ENCODE results near the gene SYNGR1.

The SYNGR1 gene

GRCh38 chr22:39419911-39420310 lies 70.1 kb downstream of the SYNGR1 start:
- Histone ChIP-seq H3K27ac (no peak overlapping the region), H3K36me3 (peaks cover 97% of the 10 kb centered on the region), H3K27me3 (no peaks in the 10 kb centered on the region), H3K9me3 (no peaks in the 10 kb centered on the region), H3K4me1 (ENCODE audit: control insufficient read depth in 1 of 2, insufficient read depth in 1 of 2, low read depth in 1 of 2, low read length in 1 of 2) (no peaks in the 10 kb centered on the region), H3K4me3 (ENCODE audit: low read depth in 1 of 2, low read length in 1 of 2) (no peak overlapping the region)
- TF ChIP-seq CTCF (IDR thresholded peaks at IDR 0.05) = no peak

GRCh38 chr22:39421691-39422090 lies 71.9 kb downstream of the SYNGR1 start:
- Histone ChIP-seq H3K4me1 (ENCODE audit: control insufficient read depth in 1 of 2, insufficient read depth in 1 of 2, low read depth in 1 of 2, low read length in 1 of 2) (no peaks in the 10 kb centered on the region), H3K27me3 (no peaks in the 10 kb centered on the region), H3K4me3 (ENCODE audit: low read depth in 1 of 2, low read length in 1 of 2) (no peak overlapping the region), H3K36me3 (peaks cover 89% of the 10 kb centered on the region), H3K27ac (no peak overlapping the region), H3K9me3 (no peaks in the 10 kb centered on the region)
- TF ChIP-seq CTCF (IDR thresholded peaks at IDR 0.05) = no peak

- Histone ChIP-seq H3K4me3 (ENCODE audit: low read depth in 1 of 2, low read length in 1 of 2) (no peak overlapping the region), H3K27ac (no peak overlapping the region), H3K27me3 (no peaks in the 10 kb centered on the region), H3K36me3 (peaks cover 89% of the 10 kb centered on the region), H3K9me3 (no peaks in the 10 kb centered on the region), H3K4me1 (ENCODE audit: control insufficient read depth in 1 of 2, insufficient read depth in 1 of 2, low read depth in 1 of 2, low read length in 1 of 2) (no peaks in the 10 kb centered on the region)
- TF ChIP-seq CTCF (IDR thresholded peaks at IDR 0.05) = no peak
These were observed 72.3 kb downstream of the SYNGR1 start for GRCh38 chr22:39422101-39422500.

- H3K4me1 ChIP-seq (ENCODE audit: control insufficient read depth in 1 of 2, insufficient read depth in 1 of 2, low read depth in 1 of 2, low read length in 1 of 2) = no peaks in the 10 kb centered on the region
- no peak overlapping the region for H3K27ac ChIP-seq
- no peak for TF ChIP-seq CTCF (IDR thresholded peaks at IDR 0.05)
These were observed 72.9 kb downstream of the SYNGR1 start for GRCh38 chr22:39422721-39423120.

GRCh38 chr22:39423976-39424375 lies 74.2 kb downstream of the SYNGR1 start:
- no peaks in the 10 kb centered on the region for H3K4me1 ChIP-seq (ENCODE audit: control insufficient read depth in 1 of 2, insufficient read depth in 1 of 2, low read depth in 1 of 2, low read length in 1 of 2)
- H3K4me3 ChIP-seq (ENCODE audit: low read depth in 1 of 2, low read length in 1 of 2) = no peak overlapping the region
- peaks cover 89% of the 10 kb centered on the region for H3K36me3 ChIP-seq
- no peaks in the 10 kb centered on the region for H3K9me3 ChIP-seq
- no peaks in the 10 kb centered on the region for H3K27me3 ChIP-seq
- TF ChIP-seq CTCF (IDR thresholded peaks at IDR 0.05) = no peak
- no peak overlapping the region for H3K27ac ChIP-seq

More at GRCh38 chr22:39422721-39423120, 72.9 kb downstream of the SYNGR1 start:
- Histone ChIP-seq H3K9me3 (no peaks in the 10 kb centered on the region), H3K27me3 (no peaks in the 10 kb centered on the region), H3K36me3 (peaks cover 89% of the 10 kb centered on the region), H3K4me3 (ENCODE audit: low read depth in 1 of 2, low read length in 1 of 2) (no peak overlapping the region)
